Measurements from ENCODE around the gene ZCWPW2.

DNA sequence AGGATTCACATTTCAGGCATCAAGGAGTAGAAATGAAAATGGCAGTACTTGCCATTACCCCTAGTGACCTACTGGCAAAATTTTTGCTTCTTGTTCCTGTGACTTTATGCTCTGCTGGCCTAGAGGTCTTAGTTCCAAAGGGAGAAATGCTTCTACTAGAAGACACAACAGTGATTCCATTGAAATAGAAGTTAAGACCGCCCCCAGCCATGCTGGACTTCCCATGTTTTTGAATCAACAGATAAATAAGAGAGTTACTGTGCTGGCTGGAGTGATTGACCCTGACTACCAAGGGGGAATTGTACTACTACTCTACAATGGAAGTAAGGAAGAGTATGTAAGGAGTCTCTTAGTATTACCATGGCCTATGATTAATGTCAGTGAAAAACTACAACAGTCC lies 196.3 kb downstream of the ZCWPW2 start:
- TF ChIP-seq, protein P1, sequence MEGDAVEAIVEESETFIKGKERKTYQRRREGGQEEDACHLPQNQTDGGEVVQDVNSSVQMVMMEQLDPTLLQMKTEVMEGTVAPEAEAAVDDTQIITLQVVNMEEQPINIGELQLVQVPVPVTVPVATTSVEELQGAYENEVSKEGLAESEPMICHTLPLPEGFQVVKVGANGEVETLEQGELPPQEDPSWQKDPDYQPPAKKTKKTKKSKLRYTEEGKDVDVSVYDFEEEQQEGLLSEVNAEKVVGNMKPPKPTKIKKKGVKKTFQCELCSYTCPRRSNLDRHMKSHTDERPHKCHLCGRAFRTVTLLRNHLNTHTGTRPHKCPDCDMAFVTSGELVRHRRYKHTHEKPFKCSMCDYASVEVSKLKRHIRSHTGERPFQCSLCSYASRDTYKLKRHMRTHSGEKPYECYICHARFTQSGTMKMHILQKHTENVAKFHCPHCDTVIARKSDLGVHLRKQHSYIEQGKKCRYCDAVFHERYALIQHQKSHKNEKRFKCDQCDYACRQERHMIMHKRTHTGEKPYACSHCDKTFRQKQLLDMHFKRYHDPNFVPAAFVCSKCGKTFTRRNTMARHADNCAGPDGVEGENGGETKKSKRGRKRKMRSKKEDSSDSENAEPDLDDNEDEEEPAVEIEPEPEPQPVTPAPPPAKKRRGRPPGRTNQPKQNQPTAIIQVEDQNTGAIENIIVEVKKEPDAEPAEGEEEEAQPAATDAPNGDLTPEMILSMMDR (IDR thresholded peaks at IDR 0.05), result no peak
- TF ChIP-seq POLR2A (IDR thresholded peaks at IDR 0.05; ENCODE audit: low read length) (no peak), KDM1A (IDR thresholded peaks at IDR 0.05; ENCODE audit: low read depth) (no peak), POLR2AphosphoS2 (conservative IDR thresholded peaks at IDR 0.05; ENCODE audit: low read length) (no peak), CEBPB (IDR thresholded peaks at IDR 0.05) (no peak), JUNB (IDR thresholded peaks at IDR 0.05) (no peak), REST (IDR thresholded peaks at IDR 0.05) (no peak), CHD4 (IDR thresholded peaks at IDR 0.05; ENCODE audit: borderline replicate concordance) (no peak)
- TF ChIP-seq, protein P2, sequence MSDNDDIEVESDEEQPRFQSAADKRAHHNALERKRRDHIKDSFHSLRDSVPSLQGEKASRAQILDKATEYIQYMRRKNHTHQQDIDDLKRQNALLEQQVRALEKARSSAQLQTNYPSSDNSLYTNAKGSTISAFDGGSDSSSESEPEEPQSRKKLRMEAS (IDR thresholded peaks at IDR 0.05), result no peak
- TF ChIP-seq, protein P3, sequence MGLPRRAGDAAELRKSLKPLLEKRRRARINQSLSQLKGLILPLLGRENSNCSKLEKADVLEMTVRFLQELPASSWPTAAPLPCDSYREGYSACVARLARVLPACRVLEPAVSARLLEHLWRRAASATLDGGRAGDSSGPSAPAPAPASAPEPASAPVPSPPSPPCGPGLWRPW (IDR thresholded peaks at IDR 0.05), result no peak

Data from A549 (cell line).